ENCODE measurements around the gene MBD3L1. TPM values are rescaled to one million over a fixed set of nuclear protein-coding genes. Genes with fewer than 3 reads are reported as not detected.
A peak's percentile ranks its signal among the peaks of the same experiment; 100 is the strongest.

The MBD3L1 gene
- not detected for total RNA-seq (2013)
- polyA plus RNA-seq (not detected), polyA minus RNA-seq (not detected in 2 replicates), total RNA-seq (0 to 0.58 (median 0) reads per million in 11 experiments)

DNA sequence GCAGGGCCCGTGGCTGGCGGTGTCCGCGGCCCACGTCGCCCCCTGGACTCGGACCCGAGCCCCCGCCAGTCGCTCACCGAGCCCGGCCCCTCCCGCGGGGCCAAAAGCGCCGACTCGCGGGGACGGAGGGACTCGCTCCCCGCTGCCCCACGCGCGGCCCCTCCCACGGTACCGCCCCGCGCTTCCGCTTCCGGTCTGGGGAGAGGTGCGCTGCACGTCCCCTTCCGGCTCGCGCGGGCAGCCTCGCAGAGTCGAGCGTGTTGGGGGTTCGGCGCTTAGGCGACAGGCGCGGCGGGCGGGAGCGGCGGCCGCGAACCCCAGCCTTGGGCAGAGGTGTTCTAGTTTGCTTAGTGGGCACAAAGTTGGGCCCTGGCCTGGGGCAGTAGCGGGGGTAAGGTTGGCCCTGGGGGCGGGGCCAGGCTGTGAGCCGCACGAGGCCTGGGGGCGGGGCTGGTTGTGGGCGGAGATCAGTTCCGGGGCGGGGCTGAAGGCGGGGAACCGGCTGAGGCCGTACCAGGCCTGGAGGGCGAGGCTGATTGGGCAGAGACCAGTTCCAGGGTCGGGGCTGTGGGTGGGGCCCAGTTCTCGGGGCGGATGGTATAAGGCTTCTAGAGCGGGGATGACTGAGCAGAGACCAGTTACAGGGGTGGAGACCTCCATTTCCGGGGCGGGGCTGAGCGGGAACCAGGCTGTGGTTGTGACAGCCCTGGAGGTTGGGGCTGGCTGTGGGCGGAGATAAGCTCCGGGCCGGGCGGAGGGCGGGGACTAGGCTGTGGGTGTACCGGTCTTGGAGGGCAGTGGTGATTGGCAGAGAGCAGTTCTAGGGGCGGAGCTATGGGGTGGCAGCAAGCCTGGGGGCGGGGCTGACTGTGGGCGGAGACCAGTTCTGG, at the start of gene MBD3L1, which contains the start of gene ZNF558:
Gene MBD3L1, plus strand, starts transcription at position 246 of the 890 bp plus-strand sequence. CDS start 10,302 bp downstream, outside the sequence.
Gene ZNF558, minus strand, starts transcription at position 173 of the 890 bp plus-strand sequence. CDS start 9,645 bp downstream, outside the sequence.
- Histone ChIP-seq H4K20me1 (ENCODE audit: insufficient read depth, low read length) (no peaks in the 10 kb centered on the region), H3K9ac (ENCODE audit: insufficient read depth, low read length, poor library complexity, severe bottlenecking) (peak within 1 kb of the TSS; percentile 92), H3K27ac (ENCODE audit: low read depth in 1 of 2, low read length in 2 of 2) (peak within 1 kb of the TSS; percentile 80 to 91), H3K27me3 (ENCODE audit: control insufficient read depth in 2 of 2, insufficient read depth in 2 of 2, low read length in 2 of 2) (no peaks in the 10 kb centered on the region), H2AFZ (ENCODE audit: insufficient read depth, low read depth, low read length, poor library complexity, severe bottlenecking) (peak within 1 kb of the TSS; percentile 97), H3K79me2 (ENCODE audit: insufficient read depth, low read length) (no peaks in the 10 kb centered on the region), H3K9me3 (replicated peaks in 1 of 2; ENCODE audit: control insufficient read depth in 1 of 2, insufficient read depth in 1 of 2, low read length in 2 of 2) (peaks cover 0 to 7% of the 10 kb centered on the region in 2 donors), H3K36me3 (replicated peaks in 1 of 2; ENCODE audit: control insufficient read depth in 1 of 2, insufficient read depth in 2 of 2, low read length in 2 of 2) (peaks cover 0 to 4% of the 10 kb centered on the region in 2 donors), H3K4me3 (replicated peaks in 1 of 3; ENCODE audit: low read depth in 2 of 3, low read length in 3 of 3) (peak within 1 kb of the TSS; percentile 65 to 92 (median 82)), H3K4me2 (replicated peaks; ENCODE audit: extremely low read depth, low read length, poor library complexity, severe bottlenecking) (peak within 1 kb of the TSS; percentile 87), H3K4me1 (ENCODE audit: control insufficient read depth in 1 of 2, insufficient read depth in 2 of 2, low read length in 2 of 2) (peaks cover 11 to 18% of the 10 kb centered on the region in 2 donors)
- WGBS (ENCODE audit: insufficient coverage), result under 1% methylated on average over 77 of the region's 78 CpGs
- Mint-ChIP-seq H3K36me3 (peaks cover 11 to 16% of the 10 kb centered on the region in 2 donors), H3K27me3 (ENCODE audit: low read depth in 3 of 3) (peaks cover 2 to 3% (median 3%) of the 10 kb centered on the region in 3 donors), H3K4me1 (peaks cover 16% of the 10 kb centered on the region), H3K27ac (peak within 1 kb of the TSS; percentile 86 to 96 (median 94)), H3K9me3 (peaks cover 0 to 19% (median 11%) of the 10 kb centered on the region in 7 donors), H3K4me3 (peak within 1 kb of the TSS; percentile 85 to 91)
- DNase-seq, result peak; percentile 98 to 99 (median 98)
- TF ChIP-seq, protein P1, sequence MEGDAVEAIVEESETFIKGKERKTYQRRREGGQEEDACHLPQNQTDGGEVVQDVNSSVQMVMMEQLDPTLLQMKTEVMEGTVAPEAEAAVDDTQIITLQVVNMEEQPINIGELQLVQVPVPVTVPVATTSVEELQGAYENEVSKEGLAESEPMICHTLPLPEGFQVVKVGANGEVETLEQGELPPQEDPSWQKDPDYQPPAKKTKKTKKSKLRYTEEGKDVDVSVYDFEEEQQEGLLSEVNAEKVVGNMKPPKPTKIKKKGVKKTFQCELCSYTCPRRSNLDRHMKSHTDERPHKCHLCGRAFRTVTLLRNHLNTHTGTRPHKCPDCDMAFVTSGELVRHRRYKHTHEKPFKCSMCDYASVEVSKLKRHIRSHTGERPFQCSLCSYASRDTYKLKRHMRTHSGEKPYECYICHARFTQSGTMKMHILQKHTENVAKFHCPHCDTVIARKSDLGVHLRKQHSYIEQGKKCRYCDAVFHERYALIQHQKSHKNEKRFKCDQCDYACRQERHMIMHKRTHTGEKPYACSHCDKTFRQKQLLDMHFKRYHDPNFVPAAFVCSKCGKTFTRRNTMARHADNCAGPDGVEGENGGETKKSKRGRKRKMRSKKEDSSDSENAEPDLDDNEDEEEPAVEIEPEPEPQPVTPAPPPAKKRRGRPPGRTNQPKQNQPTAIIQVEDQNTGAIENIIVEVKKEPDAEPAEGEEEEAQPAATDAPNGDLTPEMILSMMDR (IDR thresholded peaks at IDR 0.05), result peak; percentile 46
- intact Hi-C loops (cut with micrococcal nuclease), result loop anchor here (2.0 to 10.0 kb wide), 6 partner anchors 248 to 1760 kb away; partner anchors contain the start of genes FBXL12 (in 1 of the 2), ZNF317 (in 1 of the 2) and ZNF559 (in 1 of the 2)

DNA sequence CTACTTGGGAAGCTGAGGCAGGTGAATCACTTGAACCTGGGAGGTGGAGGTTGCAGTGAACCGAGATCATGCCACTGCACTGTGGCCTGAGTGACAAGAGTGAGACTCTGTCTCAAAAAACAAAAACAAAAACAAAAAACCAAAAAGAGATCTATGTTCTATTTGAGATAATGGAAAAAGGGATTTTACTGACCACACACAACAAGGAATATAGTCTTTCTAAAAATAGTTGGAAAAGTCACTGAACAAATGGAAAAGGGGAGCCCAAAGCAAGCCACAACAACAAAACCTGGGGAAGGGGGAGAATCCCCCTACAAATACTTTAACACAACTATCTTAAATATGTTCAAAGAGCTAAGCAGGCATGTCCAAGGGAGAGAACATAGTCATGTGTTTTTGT, 37.4 kb upstream of the MBD3L1 start:
- no peaks in the 10 kb centered on the region for H3K27me3 ChIP-seq (ENCODE audit: control insufficient read depth in 2 of 2, insufficient read depth in 2 of 2, low read length in 2 of 2)
- peaks cover 1 to 2% (median 1%) of the 10 kb centered on the region in 3 donors for H3K27me3 Mint-ChIP-seq (ENCODE audit: low read depth in 3 of 3)
- H3K9me3 Mint-ChIP-seq, result peaks cover 13 to 50% (median 41%) of the 10 kb centered on the region in 7 donors
- H3K4me1 Mint-ChIP-seq, result no peaks in the 10 kb centered on the region
- no peaks in the 10 kb centered on the region for H4K20me1 ChIP-seq (ENCODE audit: insufficient read depth, low read length)
- no peak overlapping the region for H3K27ac Mint-ChIP-seq
- no peak overlapping the region for H3K27ac ChIP-seq (ENCODE audit: low read depth in 1 of 2, low read length in 2 of 2)
- no peak overlapping the region for H3K4me3 ChIP-seq (replicated peaks in 1 of 3; ENCODE audit: low read depth in 2 of 3, low read length in 3 of 3)
- no peak overlapping the region for H3K4me2 ChIP-seq (replicated peaks; ENCODE audit: extremely low read depth, low read length, poor library complexity, severe bottlenecking)
- TF ChIP-seq, protein P1 (IDR thresholded peaks at IDR 0.05), result no peak
- intact Hi-C loops (cut with micrococcal nuclease), result no loop called here
- no peaks in the 10 kb centered on the region for H3K36me3 Mint-ChIP-seq
- peaks cover 23 to 37% of the 10 kb centered on the region in 2 donors for H3K9me3 ChIP-seq (replicated peaks in 1 of 2; ENCODE audit: control insufficient read depth in 1 of 2, insufficient read depth in 1 of 2, low read length in 2 of 2)
- no peaks in the 10 kb centered on the region for H3K79me2 ChIP-seq (ENCODE audit: insufficient read depth, low read length)
- H3K4me1 ChIP-seq (ENCODE audit: control insufficient read depth in 1 of 2, insufficient read depth in 2 of 2, low read length in 2 of 2), result no peaks in the 10 kb centered on the region
- no peaks in the 10 kb centered on the region for H3K36me3 ChIP-seq (replicated peaks in 1 of 2; ENCODE audit: control insufficient read depth in 1 of 2, insufficient read depth in 2 of 2, low read length in 2 of 2)
- WGBS (ENCODE audit: insufficient coverage), result no CpG with 5 or more reads among the region's 1 CpG
- H2AFZ ChIP-seq (ENCODE audit: insufficient read depth, low read depth, low read length, poor library complexity, severe bottlenecking), result no peak overlapping the region
- no peak overlapping the region for H3K4me3 Mint-ChIP-seq
- DNase-seq, result no peak
- H3K9ac ChIP-seq (ENCODE audit: insufficient read depth, low read length, poor library complexity, severe bottlenecking), result no peak overlapping the region

Measured in CD14-positive monocyte (primary cell).